Coronary artery (tissue), 2 donors: ENCODE results near the gene UVRAG.
"Not testable (repeated sequence)": the region's sequence is repeated elsewhere in the genome, so short reads cannot be mapped to it uniquely, and the experiment has no call there.

Experiments
- DNase-seq: peaks from one replicate; pipeline ENCODE4 v3.0.0-alpha.2; 2017; ENCODE audit warnings: low spot score
- H3K27ac ChIP-seq, 2 donors: fragments of 200-600 bp; sonication (generic); one replicate each; pipeline ENCODE4 v1.5.1; 2016 to 2019
- H3K4me3 ChIP-seq: fragments of 200-600 bp; sonication (generic); 2 replicates; pipeline ENCODE4 v1.5.1; 2016; ENCODE audit warnings: mild to moderate bottlenecking, moderate library complexity
- CTCF ChIP-seq: fragments of 200-600 bp; sonication (generic); IDR thresholded peaks from one replicate; pipeline ENCODE4 v1.5.1; 2019; ENCODE audit warnings: antibody characterized with exemption

UVRAG gene

GRCh38 chr11:76049511-76049910 is 234.5 kb downstream of the UVRAG start:
- Histone ChIP-seq H3K27ac (no peak overlapping the region), H3K4me3 (no peak overlapping the region)
- no peak for TF ChIP-seq CTCF
- no peak for DNase-seq

- no peak for DNase-seq
- Histone ChIP-seq H3K27ac (no peak overlapping the region), H3K4me3 (no peak overlapping the region)
- no peak for TF ChIP-seq CTCF
Measured at GRCh38 chr11:76051937-76052336, 236.9 kb downstream of the UVRAG start.

- H3K27ac ChIP-seq, result no peak overlapping the region
- no peak for TF ChIP-seq CTCF
- DNase-seq, result no peak
- no peak overlapping the region for H3K4me3 ChIP-seq
Measured at GRCh38 chr11:76054330-76054729, 239.3 kb downstream of the UVRAG start.

GRCh38 chr11:76056876-76057275 is 241.9 kb downstream of the UVRAG start:
- H3K27ac ChIP-seq, result no peak overlapping the region
- DNase-seq, result no peak
- TF ChIP-seq CTCF, result no peak
- H3K4me3 ChIP-seq, result no peak overlapping the region

GRCh38 chr11:76060475-76061036 is 245.5 kb downstream of the UVRAG start:
- H3K4me3 ChIP-seq, H3K27ac ChIP-seq, DNase-seq: not testable (repeated sequence)

GRCh38 chr11:76062733-76063132 is 247.7 kb downstream of the UVRAG start:
- no peak overlapping the region for H3K4me3 ChIP-seq
- H3K27ac ChIP-seq, result no peak overlapping the region
- DNase-seq, result no peak
- no peak for TF ChIP-seq CTCF

GRCh38 chr11:76064192-76064591 is 249.2 kb downstream of the UVRAG start:
- no peak overlapping the region for H3K27ac ChIP-seq
- DNase-seq, result no peak
- no peak for TF ChIP-seq CTCF
- no peak overlapping the region for H3K4me3 ChIP-seq

- no peak overlapping the region for H3K27ac ChIP-seq
- TF ChIP-seq CTCF, result no peak
Measured at GRCh38 chr11:76067099-76067498, 252.1 kb downstream of the UVRAG start.

More at GRCh38 chr11:76067099-76067498, 252.1 kb downstream of the UVRAG start:
- no peak for DNase-seq
- H3K4me3 ChIP-seq, result no peak overlapping the region
